ENCODE data around the gene HTRA1. TPM values are rescaled to one million over a fixed set of nuclear protein-coding genes. Genes with fewer than 3 reads are reported as not detected.

Gene HTRA1
- total and polyA plus RNA-seq, 2 donors = 83.9 to 145 TPM

GRCh38 chr10:122515022-122515424 lies 53.7 kb downstream of the HTRA1 start:
- Histone ChIP-seq H3K4me3 (ENCODE audit: low read depth, low read length) (no peak overlapping the region), H3K36me3 (ENCODE audit: insufficient read depth) (no peaks in the 10 kb centered on the region), H3K27ac (ENCODE audit: low read depth) (no peak overlapping the region), H3K4me1 (ENCODE audit: insufficient read depth) (no peaks in the 10 kb centered on the region)
- 70% methylated on average over 5 of the region's 5 CpGs for WGBS
- no peak for DNase-seq (ENCODE audit: extremely low spot score)

GRCh38 chr10:122515588-122516231 lies 54.4 kb downstream of the HTRA1 start:
- WGBS = 82% methylated on average over 16 of the region's 16 CpGs
- H3K4me3 ChIP-seq (ENCODE audit: low read depth, low read length) = no peak overlapping the region
- H3K4me1 ChIP-seq (ENCODE audit: insufficient read depth) = no peaks in the 10 kb centered on the region
- H3K27ac ChIP-seq (ENCODE audit: low read depth) = no peak overlapping the region
- no peaks in the 10 kb centered on the region for H3K36me3 ChIP-seq (ENCODE audit: insufficient read depth)
- no peak for DNase-seq (ENCODE audit: extremely low spot score)

- no peaks in the 10 kb centered on the region for H3K4me1 ChIP-seq (ENCODE audit: insufficient read depth)
- 72% methylated on average over 4 of the region's 4 CpGs for WGBS
Observed at GRCh38 chr10:122516734-122517133, 55.4 kb downstream of the HTRA1 start.

GRCh38 chr10:122519144-122519543 lies 57.8 kb downstream of the HTRA1 start:
- H3K4me1 ChIP-seq (ENCODE audit: insufficient read depth) = no peaks in the 10 kb centered on the region
- no peak overlapping the region for H3K4me3 ChIP-seq (ENCODE audit: low read depth, low read length)
- 69% methylated on average over 7 of the region's 7 CpGs for WGBS
- H3K27ac ChIP-seq (ENCODE audit: low read depth) = no peak overlapping the region
- no peak for DNase-seq (ENCODE audit: extremely low spot score)
- no peaks in the 10 kb centered on the region for H3K36me3 ChIP-seq (ENCODE audit: insufficient read depth)

More at GRCh38 chr10:122516734-122517133, 55.4 kb downstream of the HTRA1 start:
- DNase-seq (ENCODE audit: extremely low spot score) = no peak
- Histone ChIP-seq H3K36me3 (ENCODE audit: insufficient read depth) (no peaks in the 10 kb centered on the region), H3K4me3 (ENCODE audit: low read depth, low read length) (no peak overlapping the region), H3K27ac (ENCODE audit: low read depth) (no peak overlapping the region)

- H3K36me3 ChIP-seq (ENCODE audit: insufficient read depth) = no peaks in the 10 kb centered on the region
- no peak for DNase-seq (ENCODE audit: extremely low spot score)
- no peaks in the 10 kb centered on the region for H3K4me1 ChIP-seq (ENCODE audit: insufficient read depth)
- H3K4me3 ChIP-seq (ENCODE audit: low read depth, low read length) = no peak overlapping the region
- 85% methylated on average over 15 of the region's 15 CpGs for WGBS
- H3K27ac ChIP-seq (ENCODE audit: low read depth) = no peak overlapping the region
Observed at GRCh38 chr10:122519873-122520272, 58.5 kb downstream of the HTRA1 start.

- WGBS = 41% methylated on average over 3 of the region's 3 CpGs
- Histone ChIP-seq H3K4me3 (ENCODE audit: low read depth, low read length) (no peak overlapping the region), H3K27ac (ENCODE audit: low read depth) (no peak overlapping the region), H3K36me3 (ENCODE audit: insufficient read depth) (no peaks in the 10 kb centered on the region), H3K4me1 (ENCODE audit: insufficient read depth) (no peaks in the 10 kb centered on the region)
- DNase-seq (ENCODE audit: extremely low spot score) = no peak
Observed at GRCh38 chr10:122521011-122521410, 59.7 kb downstream of the HTRA1 start.

- Histone ChIP-seq H3K27ac (ENCODE audit: low read depth) (no peak overlapping the region), H3K4me3 (ENCODE audit: low read depth, low read length) (no peak overlapping the region), H3K4me1 (ENCODE audit: insufficient read depth) (no peaks in the 10 kb centered on the region), H3K36me3 (ENCODE audit: insufficient read depth) (no peaks in the 10 kb centered on the region)
- DNase-seq (ENCODE audit: extremely low spot score) = no peak
- WGBS = 97% methylated on average over 3 of the region's 3 CpGs
Observed at GRCh38 chr10:122524811-122525210, 63.5 kb downstream of the HTRA1 start.

GRCh38 chr10:122525788-122526187 lies 64.4 kb downstream of the HTRA1 start:
- Histone ChIP-seq H3K4me3 (ENCODE audit: low read depth, low read length) (no peak overlapping the region), H3K27ac (ENCODE audit: low read depth) (no peak overlapping the region), H3K36me3 (ENCODE audit: insufficient read depth) (no peaks in the 10 kb centered on the region), H3K4me1 (ENCODE audit: insufficient read depth) (no peaks in the 10 kb centered on the region)
- no peak for DNase-seq (ENCODE audit: extremely low spot score)
- 56% methylated on average over 6 of the region's 6 CpGs for WGBS

- DNase-seq (ENCODE audit: extremely low spot score) = no peak
- Histone ChIP-seq H3K4me1 (ENCODE audit: insufficient read depth) (no peaks in the 10 kb centered on the region), H3K4me3 (ENCODE audit: low read depth, low read length) (no peak overlapping the region), H3K36me3 (ENCODE audit: insufficient read depth) (no peaks in the 10 kb centered on the region), H3K27ac (ENCODE audit: low read depth) (no peak overlapping the region)
- 85% methylated on average over 5 of the region's 5 CpGs for WGBS
Observed at GRCh38 chr10:122526892-122527291, 65.5 kb downstream of the HTRA1 start.

- WGBS = 74% methylated on average over 11 of the region's 11 CpGs
- Histone ChIP-seq H3K27ac (ENCODE audit: low read depth) (no peak overlapping the region), H3K4me1 (ENCODE audit: insufficient read depth) (no peaks in the 10 kb centered on the region), H3K4me3 (ENCODE audit: low read depth, low read length) (no peak overlapping the region), H3K36me3 (ENCODE audit: insufficient read depth) (no peaks in the 10 kb centered on the region)
- no peak for DNase-seq (ENCODE audit: extremely low spot score)
Observed at GRCh38 chr10:122530177-122530576, 68.8 kb downstream of the HTRA1 start.

- WGBS = 92% methylated on average over 5 of the region's 5 CpGs
- no peaks in the 10 kb centered on the region for H3K4me1 ChIP-seq (ENCODE audit: insufficient read depth)
- no peak overlapping the region for H3K27ac ChIP-seq (ENCODE audit: low read depth)
- H3K4me3 ChIP-seq (ENCODE audit: low read depth, low read length) = no peak overlapping the region
- no peaks in the 10 kb centered on the region for H3K36me3 ChIP-seq (ENCODE audit: insufficient read depth)
- DNase-seq (ENCODE audit: extremely low spot score) = no peak
Observed at GRCh38 chr10:122531261-122531660, 69.9 kb downstream of the HTRA1 start.

- no peaks in the 10 kb centered on the region for H3K4me1 ChIP-seq (ENCODE audit: insufficient read depth)
- DNase-seq (ENCODE audit: extremely low spot score) = no peak
- WGBS = 62% methylated on average over 3 of the region's 3 CpGs
- H3K36me3 ChIP-seq (ENCODE audit: insufficient read depth) = no peaks in the 10 kb centered on the region
- no peak overlapping the region for H3K4me3 ChIP-seq (ENCODE audit: low read depth, low read length)
- no peak overlapping the region for H3K27ac ChIP-seq (ENCODE audit: low read depth)
Observed at GRCh38 chr10:122531939-122532338, 70.6 kb downstream of the HTRA1 start.

- H3K36me3 ChIP-seq (ENCODE audit: insufficient read depth) = no peaks in the 10 kb centered on the region
- WGBS = 87% methylated on average over 6 of the region's 6 CpGs
- H3K4me3 ChIP-seq (ENCODE audit: low read depth, low read length) = no peak overlapping the region
- H3K27ac ChIP-seq (ENCODE audit: low read depth) = no peak overlapping the region
- no peaks in the 10 kb centered on the region for H3K4me1 ChIP-seq (ENCODE audit: insufficient read depth)
- DNase-seq (ENCODE audit: extremely low spot score) = no peak
Observed at GRCh38 chr10:122532601-122533296, 71.4 kb downstream of the HTRA1 start.

- Histone ChIP-seq H3K4me3 (ENCODE audit: low read depth, low read length) (no peak overlapping the region), H3K27ac (ENCODE audit: low read depth) (no peak overlapping the region), H3K4me1 (ENCODE audit: insufficient read depth) (no peaks in the 10 kb centered on the region), H3K36me3 (ENCODE audit: insufficient read depth) (no peaks in the 10 kb centered on the region)
- WGBS = 95% methylated on average over 2 of the region's 2 CpGs
- DNase-seq (ENCODE audit: extremely low spot score) = no peak
Observed at GRCh38 chr10:122537545-122537944, 76.2 kb downstream of the HTRA1 start.
